Omental fat pad (tissue), 4 donors: ENCODE measurements around the gene RNF111. TPM values are rescaled to one million over a fixed set of nuclear protein-coding genes. Genes with fewer than 3 reads are reported as not detected.
A peak's percentile ranks its signal among the peaks of the same experiment; 100 is the strongest.

ENCODE experiments used
- ATAC-seq: fragments of 150-250 bp; one replicate; pipeline ENCODE4 v1.9.1; 2016; ENCODE audit warnings: mild to moderate bottlenecking, moderate library complexity; ENCODE audit not compliant: low FRiP score
- DNase-seq: peaks from one replicate; pipeline ENCODE4 v3.0.0-alpha.2; 2019; ENCODE audit warnings: low spot score
- CTCF ChIP-seq, 3 donors: fragments of 450-650 bp; IDR thresholded peaks; one replicate each; pipeline ENCODE4 v1.5.1; 2016 to 2017; ENCODE audit warnings: antibody characterized with exemption in 3 of 3, mild to moderate bottlenecking in 3 of 3, moderate library complexity in 2 of 3
- total RNA-seq, 4 donors: library from RNA; depleted of rRNA; stranded (reverse); fragments of >200 nt; gene quantifications; one replicate each; pipeline ENCODE4 v1.1.0, GENCODE V29; 2016

Gene RNF111
- 10 to 100 TPM; 15.4 to 28.7 (median 24.1) TPM for total RNA-seq

GRCh38 chr15:58987491-58988005 lies at the start of gene RNF111:
Gene RNF111 (plus strand): TSS chr15:58987663. CDS start chr15:59030823, 43,160 bp downstream.
- TF ChIP-seq CTCF (IDR thresholded peaks at IDR 0.05), result no peak
- DNase-seq (peak; percentile 79), ATAC-seq (peak; percentile 94)

- no peak for TF ChIP-seq CTCF (IDR thresholded peaks at IDR 0.05)
- no peak for ATAC-seq
- DNase-seq, result no peak
Measured at GRCh38 chr15:58947179-58947578, 40.3 kb upstream of the RNF111 start.

DNA sequence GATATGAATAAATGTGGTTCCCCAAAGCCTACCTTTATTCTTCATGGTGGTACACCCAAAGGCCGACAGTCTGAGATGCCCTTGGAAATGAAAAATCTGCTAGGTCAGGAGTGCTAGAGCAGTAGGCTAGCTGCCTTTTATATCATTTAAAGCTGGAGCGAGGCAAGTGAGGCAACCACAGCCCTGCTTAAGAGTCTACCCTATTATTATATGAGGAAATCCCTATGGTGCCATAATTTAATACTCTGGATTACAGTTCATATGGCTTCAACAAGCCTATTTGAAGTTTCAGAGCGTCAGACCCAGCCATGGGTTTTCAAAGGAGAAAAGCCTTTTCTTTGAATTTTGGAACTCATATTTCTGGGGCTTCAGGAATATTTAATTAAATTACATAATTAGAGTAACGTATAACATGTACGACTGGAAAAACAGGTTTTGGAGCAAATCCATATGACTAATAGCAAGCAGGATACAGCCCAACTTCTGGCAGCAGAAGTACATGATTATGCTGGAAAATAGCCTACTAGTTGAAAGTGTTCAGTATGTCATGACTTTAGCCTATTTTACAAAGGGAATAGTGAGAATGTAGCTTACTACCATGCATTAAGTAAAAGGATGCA lies 36.0 kb upstream of the RNF111 start:
- peak; percentile 86 for ATAC-seq
- no peak for TF ChIP-seq CTCF (IDR thresholded peaks at IDR 0.05)
- DNase-seq, result no peak

GRCh38 chr15:58952751-58953150 lies 34.7 kb upstream of the RNF111 start:
- no peak for TF ChIP-seq CTCF (IDR thresholded peaks at IDR 0.05)
- no peak for ATAC-seq
- DNase-seq, result no peak

GRCh38 chr15:58957101-58957973 lies 30.1 kb upstream of the RNF111 start:
- no peak for TF ChIP-seq CTCF (IDR thresholded peaks at IDR 0.05)
- no peak for DNase-seq
- ATAC-seq, result peak; percentile 71

DNA sequence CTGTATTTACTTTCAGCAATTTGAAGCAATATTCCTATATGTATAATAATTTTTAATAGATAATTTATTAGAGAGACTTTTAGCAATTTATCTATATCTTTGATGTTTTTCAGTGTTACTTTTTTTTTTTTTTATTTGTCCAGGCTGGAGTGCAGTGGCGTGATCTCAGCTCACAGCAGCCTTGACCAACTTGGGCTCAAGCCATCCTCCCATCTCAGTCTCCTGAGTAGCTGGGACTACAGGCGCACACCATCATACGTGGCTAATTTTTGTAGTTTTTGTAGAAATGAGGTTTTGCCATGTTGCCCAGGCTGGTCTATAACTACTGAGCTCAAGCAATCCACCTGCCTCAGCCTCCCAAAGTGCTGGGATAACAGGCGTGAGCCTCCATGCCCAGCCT lies 28.7 kb upstream of the RNF111 start:
- TF ChIP-seq CTCF (IDR thresholded peaks at IDR 0.05), result no peak
- no peak for ATAC-seq
- no peak for DNase-seq
